Left colon (tissue), 2 donors: ENCODE results near the gene UBE3D. TPM values are rescaled to one million over a fixed set of nuclear protein-coding genes. Genes with fewer than 3 reads are reported as not detected.

Source experiments
- ATAC-seq: fragments of 200-7000 bp; cut with Tn5 transposase; one replicate; pipeline ENCODE4 v1.9.1; 2020; ENCODE audit warnings: mild to moderate bottlenecking, moderate library complexity
- DNase-seq, 2 donors: peaks; one replicate each; pipeline ENCODE4 v3.0.0-alpha.2; 2020
- intact Hi-C, 2 donors: fragments of 100-400 bp; cut with DNase I in 1 of 2; cut with micrococcal nuclease in 1 of 2; formaldehyde crosslinking; loops; one replicate each; pipeline versions ENCODE4 v1.11.2 to v1.14.0; 2022; cut with DNase I, micrococcal nuclease
- total RNA-seq, 2 donors: library from RNA; stranded (reverse); fragmentation: NEBNext Ultra II Directional; extraction: Animal tissue kit (Norgen Biotek cat#: 25700); gene quantifications; one replicate each; pipeline ENCODE4 v1.2.1, GENCODE V29; 2021
- donor health status: DM: no; HTN: no; CAD: no.
- donor health status: DM: yes; HTN: yes; CAD: no.

Gene UBE3D
- total RNA-seq, 2 donors from 2014 or later = 3.3 to 5.0 TPM

GRCh38 chr6:82987951-82988350 lies 77.7 kb downstream of the UBE3D start:
- ATAC-seq = no peak
- DNase-seq = no peak
- intact Hi-C loops = no loop called here

DNA sequence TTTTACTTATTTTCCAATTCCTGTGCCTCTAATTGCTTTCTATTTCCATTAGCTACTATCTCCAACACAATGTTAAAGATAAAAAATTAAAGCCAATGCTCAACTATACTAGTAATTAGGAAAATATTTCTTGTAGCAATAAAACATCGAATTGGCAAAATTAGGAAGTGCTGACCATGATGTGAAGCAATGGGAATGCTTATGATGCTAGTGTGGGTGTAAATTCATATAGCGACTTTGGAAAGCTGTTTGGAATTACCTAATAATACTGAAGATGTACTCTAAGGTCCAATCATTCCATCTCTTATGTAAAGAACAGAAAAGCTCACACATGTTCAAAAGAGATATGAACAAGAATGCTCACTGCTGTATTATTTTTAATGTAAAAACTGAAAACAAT lies 78.2 kb downstream of the UBE3D start:
- no peak for ATAC-seq
- intact Hi-C loops = no loop called here

GRCh38 chr6:82984720-82985119 lies 80.9 kb downstream of the UBE3D start:
- DNase-seq (no peak), ATAC-seq (no peak)
- intact Hi-C loops = no loop called here

More for the DNA sequence above, 78.2 kb downstream of the UBE3D start:
- DNase-seq = no peak

DNA sequence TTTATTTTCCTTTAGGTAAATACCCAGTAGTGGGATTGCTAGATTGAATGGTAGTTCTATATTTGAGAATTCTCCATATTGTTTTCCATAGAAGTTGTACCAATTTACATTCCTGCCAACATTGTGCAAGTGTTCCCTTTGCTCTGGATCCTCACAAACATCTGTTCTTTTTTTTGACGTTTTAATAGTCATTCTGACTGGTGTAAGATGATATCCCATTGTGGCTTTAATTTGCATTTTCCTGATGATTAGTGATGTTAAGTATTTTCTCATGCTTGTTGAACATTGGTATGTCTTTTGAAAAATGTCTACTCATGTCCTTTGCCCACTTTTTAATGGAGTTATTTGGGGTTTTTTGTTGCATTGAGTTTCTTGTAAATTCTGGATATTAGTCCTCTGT lies 85.6 kb downstream of the UBE3D start:
- ATAC-seq = no peak
- intact Hi-C loops = no loop called here
- no peak for DNase-seq

DNA sequence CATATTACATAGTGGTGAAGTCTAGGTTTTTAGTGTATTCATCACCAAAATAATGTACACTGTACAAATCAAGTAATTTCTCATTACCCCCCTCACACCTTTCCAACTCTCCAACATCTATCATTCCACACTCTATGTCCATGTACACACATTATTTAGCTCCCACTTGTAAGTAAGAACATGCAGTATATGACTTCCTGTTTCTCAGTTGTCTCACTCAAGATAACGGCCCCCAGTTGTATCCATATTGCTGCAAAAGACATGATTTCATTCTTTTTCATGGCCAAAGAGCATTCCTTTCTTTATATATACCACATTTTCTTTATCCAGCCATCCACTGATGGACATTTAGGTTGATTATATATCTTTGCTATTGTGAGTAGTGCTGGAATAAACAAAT lies 86.0 kb downstream of the UBE3D start:
- DNase-seq = no peak
- no peak for ATAC-seq
- intact Hi-C loops = no loop called here

DNA sequence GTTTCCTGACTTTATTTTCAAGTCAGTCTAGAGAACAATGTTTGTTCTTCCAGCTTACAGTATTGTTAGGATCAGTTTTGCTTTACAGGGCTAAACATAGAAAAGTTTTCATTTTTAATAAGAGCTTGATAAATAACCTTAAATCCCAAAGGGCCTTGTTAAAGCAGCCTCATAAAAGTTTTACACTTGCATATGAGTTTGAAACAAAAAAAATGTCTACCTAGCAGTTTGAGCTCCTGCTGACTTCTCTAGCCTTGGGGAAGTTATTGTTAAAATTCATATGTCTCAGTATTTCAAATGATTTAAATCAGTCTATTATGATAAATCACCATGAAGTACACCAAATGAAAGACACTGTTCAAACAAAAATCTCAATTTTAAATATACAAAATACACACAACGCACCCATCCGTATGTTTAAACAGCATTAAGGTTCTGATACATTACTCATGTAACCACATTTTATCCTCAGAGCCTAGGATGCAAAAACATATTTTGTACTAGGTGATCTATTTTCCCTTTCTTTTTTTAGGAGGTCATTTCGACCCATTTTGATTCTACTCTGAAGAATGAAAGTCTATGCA lies 87.2 kb downstream of the UBE3D start:
- ATAC-seq (no peak), DNase-seq (no peak)
- intact Hi-C loops = no loop called here

DNA sequence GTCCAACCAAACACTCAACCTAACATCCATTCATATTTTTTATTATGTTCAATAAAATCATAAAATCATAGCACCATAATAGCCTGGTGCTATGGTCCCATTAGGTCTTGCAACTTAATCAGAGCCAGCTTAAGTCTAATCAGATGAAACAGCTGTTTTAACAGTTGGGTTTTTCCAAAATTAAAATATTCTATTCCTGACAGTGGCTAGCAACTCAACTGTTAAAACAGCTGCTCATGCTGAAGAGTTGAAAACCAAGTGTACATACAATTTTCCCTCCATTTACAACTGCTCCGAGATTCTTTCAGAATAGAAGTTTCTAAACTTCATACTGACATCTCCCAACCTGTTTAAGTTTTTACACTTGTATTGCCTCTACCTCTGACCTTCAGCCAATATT lies 89.5 kb downstream of the UBE3D start:
- no peak for DNase-seq
- intact Hi-C loops = no loop called here

GRCh38 chr6:82971877-82972460 lies 93.7 kb downstream of the UBE3D start:
- intact Hi-C loops = no loop called here
- ATAC-seq = no peak
- DNase-seq = no peak

More for the DNA sequence above, 89.5 kb downstream of the UBE3D start:
- ATAC-seq = peak; percentile 62

GRCh38 chr6:82970839-82971238 lies 94.8 kb downstream of the UBE3D start:
- no peak for DNase-seq
- no peak for ATAC-seq

GRCh38 chr6:82968708-82969107 lies 96.9 kb downstream of the UBE3D start:
- intact Hi-C loops = no loop called here
- DNase-seq = no peak
- no peak for ATAC-seq

More at GRCh38 chr6:82970839-82971238, 94.8 kb downstream of the UBE3D start:
- intact Hi-C loops = no loop called here

DNA sequence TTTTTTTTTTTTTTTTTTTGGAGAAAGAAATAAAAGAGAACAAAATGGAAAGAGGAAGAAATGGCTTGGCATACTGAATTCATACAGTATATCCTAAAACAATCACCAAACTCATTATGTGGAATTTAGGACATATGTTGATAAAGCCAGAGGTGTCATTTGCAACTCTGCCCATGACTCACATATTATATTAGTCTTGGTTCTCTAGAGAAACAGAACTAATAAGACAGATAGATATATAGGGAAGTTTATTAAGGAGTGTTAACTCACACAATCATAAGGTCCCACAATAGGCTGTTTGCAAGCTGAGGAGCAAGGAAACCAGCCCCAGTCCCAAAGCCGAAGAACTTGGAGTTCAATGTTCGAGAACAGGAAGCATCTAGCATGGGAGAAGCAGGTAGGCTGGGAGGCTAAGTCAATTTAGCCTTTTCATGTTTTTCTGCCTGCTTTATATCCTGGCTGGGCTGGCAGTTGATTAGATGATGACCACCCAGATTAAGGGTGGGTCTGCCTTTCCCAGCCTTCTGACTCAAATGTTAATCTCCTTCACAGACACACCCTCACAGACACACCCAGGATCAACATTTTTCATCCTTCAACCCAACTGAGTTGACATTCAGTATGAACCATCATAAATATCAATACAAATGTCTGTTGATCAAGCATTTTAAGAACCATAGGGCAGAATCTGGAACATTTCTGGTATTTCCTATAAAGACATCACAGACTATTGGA lies 102.3 kb downstream of the UBE3D start:
- intact Hi-C loops = no loop called here
- ATAC-seq (no peak), DNase-seq (no peak)

- no peak for ATAC-seq
- intact Hi-C loops = no loop called here
These were observed 106.2 kb downstream of the UBE3D start for GRCh38 chr6:82959385-82959941.

DNA sequence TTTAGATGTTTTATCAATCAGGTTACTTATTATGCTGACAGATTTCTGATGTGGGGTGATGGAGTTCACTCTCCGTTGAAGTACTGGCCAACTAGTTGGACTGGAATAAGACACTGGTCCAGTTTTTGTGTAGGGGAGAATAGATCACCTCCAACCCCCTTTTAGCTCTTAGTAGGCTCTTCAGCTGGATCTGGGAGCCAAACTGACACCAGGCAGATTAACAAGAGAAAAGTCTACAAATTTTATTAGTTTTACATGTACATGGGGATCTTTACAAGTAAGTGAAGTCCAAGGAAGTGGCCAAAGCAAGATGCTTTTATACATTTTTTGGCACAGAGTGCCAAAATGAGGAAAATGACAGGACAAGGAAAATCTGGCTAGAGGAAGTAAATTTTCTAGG lies 107.1 kb downstream of the UBE3D start:
- ATAC-seq = no peak
- DNase-seq = no peak

More at GRCh38 chr6:82959385-82959941, 106.2 kb downstream of the UBE3D start:
- no peak for DNase-seq

DNA sequence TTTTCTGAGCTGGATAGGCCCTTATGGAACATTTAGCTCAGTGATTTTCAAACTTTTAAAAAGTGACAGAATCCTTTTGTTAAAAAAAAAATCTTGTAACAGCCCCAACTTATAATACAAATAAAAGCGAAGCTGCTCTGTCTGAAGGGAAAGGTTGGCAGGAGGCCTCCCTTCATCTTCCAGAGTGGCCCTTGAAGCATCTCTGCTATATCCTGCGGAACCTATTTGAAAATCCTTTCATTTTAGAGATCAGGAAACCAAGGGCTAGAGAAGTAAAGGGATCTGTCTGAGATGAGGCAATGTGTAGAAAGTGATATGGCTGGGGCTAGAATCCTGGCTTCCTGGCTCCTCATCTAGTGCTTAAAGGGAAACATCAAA lies 107.8 kb downstream of the UBE3D start:
- ATAC-seq = no peak
- intact Hi-C loops = no loop called here
- DNase-seq = no peak

More for the DNA sequence above, 107.1 kb downstream of the UBE3D start:
- intact Hi-C loops = no loop called here

DNA sequence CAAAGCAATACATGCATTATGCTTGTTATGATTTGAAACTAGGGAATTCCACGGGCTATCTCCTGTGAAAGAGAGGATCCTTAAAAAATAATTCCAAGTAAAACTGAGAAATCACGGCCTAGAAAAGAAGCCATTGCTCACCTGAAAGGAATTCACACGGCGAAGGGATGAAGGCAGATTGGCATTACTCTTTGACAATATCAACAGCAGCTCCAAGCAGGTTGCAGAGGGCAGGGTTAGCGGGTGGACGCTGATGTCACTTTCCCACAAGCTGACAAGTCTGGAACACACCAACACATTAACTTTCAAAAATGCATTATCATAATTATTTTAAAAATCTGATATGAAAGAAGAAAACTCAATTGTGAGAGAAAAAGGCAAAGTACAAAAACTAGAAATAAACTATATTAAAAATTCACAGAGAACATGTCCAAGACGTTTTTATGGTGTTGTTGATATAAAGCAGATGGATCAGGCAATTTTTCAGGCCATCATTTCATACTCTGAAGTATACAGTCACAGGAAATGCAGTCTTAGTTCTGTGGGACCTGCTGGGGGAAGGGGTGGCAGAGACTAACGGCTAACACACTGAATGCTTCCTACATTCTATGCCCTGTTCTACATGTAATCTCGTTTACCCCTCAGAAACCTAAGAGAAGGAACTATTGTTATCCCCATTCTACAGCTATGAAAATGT lies 108.3 kb downstream of the UBE3D start:
- intact Hi-C loops = no loop called here
- no peak for DNase-seq
- no peak for ATAC-seq

DNA sequence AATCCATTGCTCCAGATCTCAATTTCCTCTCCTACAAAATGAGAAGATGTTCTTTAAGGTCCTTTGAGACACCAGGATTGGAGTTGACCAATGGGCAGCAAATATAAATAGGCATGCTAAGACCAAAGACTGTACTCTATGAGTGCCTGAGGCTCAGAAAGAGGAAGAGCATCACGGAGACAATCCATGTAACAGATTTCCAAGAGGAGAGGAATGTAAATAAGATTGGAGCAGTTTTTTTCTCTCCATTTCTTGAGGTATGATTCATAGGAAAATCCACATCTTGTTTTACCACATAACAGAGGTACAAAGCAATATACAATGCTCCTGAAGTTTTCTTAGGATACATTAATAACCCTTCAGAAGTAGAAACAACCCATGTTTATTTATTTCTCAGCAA lies 109.8 kb downstream of the UBE3D start:
- ATAC-seq = no peak
- no peak for DNase-seq
- intact Hi-C loops = no loop called here

DNA sequence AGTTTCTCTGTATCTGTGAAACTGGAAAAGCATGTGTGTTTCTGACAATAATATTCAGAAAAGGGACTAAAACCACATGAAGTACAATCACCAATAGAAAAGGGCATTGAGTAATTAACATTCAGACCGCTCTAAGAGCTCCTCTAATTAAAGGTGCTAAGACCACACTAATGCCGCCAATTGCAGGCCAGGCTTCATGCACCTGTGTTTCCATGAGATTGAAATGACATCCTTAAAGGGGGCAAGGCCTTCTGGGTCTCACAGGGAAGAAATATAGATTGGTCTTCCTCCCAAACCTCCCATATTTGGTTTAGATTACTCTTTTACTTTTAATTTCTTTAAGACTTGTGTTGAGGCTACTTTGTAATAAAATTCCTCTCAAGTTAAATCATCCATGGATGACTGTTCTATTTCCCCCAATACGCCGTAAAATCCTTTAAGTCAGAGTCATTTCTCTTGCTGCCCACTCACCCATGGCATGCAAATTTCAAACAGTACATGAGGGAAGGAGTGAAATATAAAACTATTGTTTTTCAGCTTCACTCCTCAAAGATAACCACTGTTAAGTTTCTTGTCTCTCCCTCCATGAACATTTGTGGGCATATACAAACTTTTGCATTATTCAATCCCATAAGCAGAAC lies 110.6 kb downstream of the UBE3D start:
- no peak for ATAC-seq
- no peak for DNase-seq
- intact Hi-C loops = no loop called here

- intact Hi-C loops = no loop called here
- no peak for DNase-seq
- no peak for ATAC-seq
These were observed 111.3 kb downstream of the UBE3D start for GRCh38 chr6:82954356-82954755.

- intact Hi-C loops = no loop called here
- DNase-seq (no peak), ATAC-seq (no peak)
These were observed 111.8 kb downstream of the UBE3D start for GRCh38 chr6:82953871-82954270.
